ENCODE measurements around the gene CXCL16. TPM values are rescaled to one million over a fixed set of nuclear protein-coding genes. Genes with fewer than 3 reads are reported as not detected.

CXCL16 gene
- total RNA-seq, 1 experiment from 2014 or later: 44.8 TPM

GRCh38 chr17:4734857-4735475 is 4.8 kb downstream of the CXCL16 start:
- ATAC-seq (no peak), DNase-seq (ENCODE audit: low read depth, low spot score) (no peak)
- Histone ChIP-seq H3K4me2 (ENCODE audit: low read length) (no peak overlapping the region), H3K4me1 (ENCODE audit: control insufficient read depth in 1 of 2, insufficient read depth in 2 of 2, low read length in 2 of 2) (peaks cover 12 to 36% of the 10 kb centered on the region in 2 experiments), H3K9me3 (ENCODE audit: control insufficient read depth in 1 of 2, insufficient read depth in 1 of 2, low read depth in 1 of 2, low read length in 2 of 2) (no peaks in the 10 kb centered on the region), H2AFZ (ENCODE audit: low read depth, low read length, poor library complexity, severe bottlenecking) (no peak overlapping the region), H3K27ac (ENCODE audit: low read depth, low read length) (no peak overlapping the region), H3K36me3 (ENCODE audit: control insufficient read depth in 1 of 2, insufficient read depth in 2 of 2, low read length in 2 of 2) (0 out of 4 replicates have a peak, but pooled peaks cover 0 to 2% of the 10 kb centered on the region in 2 experiments), H3K79me2 (ENCODE audit: insufficient read depth, low read length) (no peaks in the 10 kb centered on the region; the same call in 1 of the 2 replicates), H3K4me3 (replicated peaks in 1 of 2; ENCODE audit: low read depth in 1 of 2, low read length in 2 of 2) (no peak overlapping the region), H3K9ac (ENCODE audit: low read length) (no peak overlapping the region), H4K20me1 (ENCODE audit: insufficient read depth) (no peaks in the 10 kb centered on the region), H3K27me3 (ENCODE audit: insufficient read depth, low read length) (no peaks in the 10 kb centered on the region), H3K9me2 (ENCODE audit: insufficient read depth) (no peaks in the 10 kb centered on the region)
- ChIA-PET CTCF (interaction anchor here (2.3 kb wide), 1 partner anchor 55 kb away, joined by 6 read pairs; the partner anchor contains the start of gene GLTPD2), POLR2A (no interaction called here), RAD21 (ENCODE audit: low non-redundant PET in 1 of 2, low total read pairs in 2 of 2, uncharacterized antibody in 2 of 2, unreplicated experiment in 2 of 2) (no interaction called here)
- TF ChIP-seq SIN3A (IDR thresholded peaks at IDR 0.05; ENCODE audit: low read depth) (no peak), EGR1 (IDR thresholded peaks at IDR 0.05; ENCODE audit: low read depth) (no peak), ZBTB33 (IDR thresholded peaks at IDR 0.05; ENCODE audit: extremely low read depth, insufficient replicate concordance, low read length) (no peak), EZH2phosphoT487 (IDR thresholded peaks at IDR 0.05; ENCODE audit: borderline replicate concordance) (no peak), YY1 (IDR thresholded peaks at IDR 0.05; ENCODE audit: extremely low read depth, insufficient replicate concordance, low read depth, low read length) (no peak)
- intact Hi-C loops (cut with micrococcal nuclease): no loop called here
- BruUV-seq (replicated peaks): no TSS peak

- TF ChIP-seq REST (IDR thresholded peaks at IDR 0.05; ENCODE audit: low read depth): no peak
- peak in 1 of 3 experiments; percentile 29; a peak in 2 of 6 replicates for TF ChIP-seq CTCF (IDR thresholded peaks at IDR 0.05 in 2 of 3, conservative IDR thresholded peaks at IDR 0.05 in 1 of 3; ENCODE audit: borderline replicate concordance in 1 of 3, insufficient read depth in 1 of 3, low read depth in 2 of 3, low read length in 2 of 3)
- Histone ChIP-seq H4K20me1 (ENCODE audit: insufficient read depth) (no peaks in the 10 kb centered on the region), H3K9me3 (ENCODE audit: control insufficient read depth in 1 of 2, insufficient read depth in 1 of 2, low read depth in 1 of 2, low read length in 2 of 2) (no peaks in the 10 kb centered on the region), H3K4me1 (ENCODE audit: control insufficient read depth in 1 of 2, insufficient read depth in 2 of 2, low read length in 2 of 2) (peaks cover 5 to 22% of the 10 kb centered on the region in 2 experiments), H3K4me2 (ENCODE audit: low read length) (no peak overlapping the region), H3K4me3 (replicated peaks in 1 of 2; ENCODE audit: low read depth in 1 of 2, low read length in 2 of 2) (no peak overlapping the region), H2AFZ (ENCODE audit: low read depth, low read length, poor library complexity, severe bottlenecking) (no peak overlapping the region), H3K27me3 (ENCODE audit: insufficient read depth, low read length) (no peaks in the 10 kb centered on the region), H3K9ac (ENCODE audit: low read length) (no peak overlapping the region), H3K79me2 (ENCODE audit: insufficient read depth, low read length) (no peaks in the 10 kb centered on the region), H3K27ac (ENCODE audit: low read depth, low read length) (no peak overlapping the region), H3K36me3 (ENCODE audit: control insufficient read depth in 1 of 2, insufficient read depth in 2 of 2, low read length in 2 of 2) (0 out of 4 replicates have a peak, but pooled peaks cover 0 to 2% of the 10 kb centered on the region in 2 experiments), H3K9me2 (ENCODE audit: insufficient read depth) (no peaks in the 10 kb centered on the region)
- CTCF ChIA-PET: no interaction called here
- intact Hi-C loops (cut with micrococcal nuclease): no loop called here
- RAD21 ChIA-PET (ENCODE audit: low non-redundant PET in 1 of 2, low total read pairs in 2 of 2, uncharacterized antibody in 2 of 2, unreplicated experiment in 2 of 2): no interaction called here
- ATAC-seq: no peak
- no TSS peak for BruUV-seq (replicated peaks)
- no peak for DNase-seq (ENCODE audit: low read depth, low spot score)
- POLR2A ChIA-PET: no interaction called here
Observed at GRCh38 chr17:4733073-4733531, 6.6 kb downstream of the CXCL16 start.
